H9 (cell line): Measurements from ENCODE around the gene TEDDM1. TPM values are rescaled to one million over a fixed set of nuclear protein-coding genes. Genes with fewer than 3 reads are reported as not detected.

Source experiments
- DNase-seq: peaks from one replicate; pipeline ENCODE4 v3.0.0-alpha.2; 2017
- H2AFZ ChIP-seq: one replicate; pipeline ENCODE4 v1.6.1; 2013; ENCODE audit warnings: mild to moderate bottlenecking, low read length, control low read depth, moderate library complexity
- H2AK5ac ChIP-seq: 2 replicates; pipeline ENCODE4 v1.6.1; 2013; ENCODE audit warnings: low read length, control low read depth, mixed read lengths; ENCODE audit not compliant: insufficient read length
- H2BK120ac ChIP-seq: one replicate; pipeline ENCODE4 v1.6.1; 2013; ENCODE audit warnings: low read depth, mild to moderate bottlenecking, low read length, control low read depth, inconsistent platforms; ENCODE audit not compliant: poor library complexity, severe bottlenecking
- H2BK12ac ChIP-seq: 2 replicates; pipeline ENCODE4 v1.6.1; 2013; ENCODE audit warnings: low read length, control low read depth, mixed read lengths, low read depth; ENCODE audit not compliant: insufficient read length
- H2BK15ac ChIP-seq: 2 replicates; pipeline ENCODE4 v1.6.1; 2013; ENCODE audit warnings: low read depth, low read length, control low read depth
- H2BK20ac ChIP-seq: one replicate; pipeline ENCODE4 v1.6.1; 2013; ENCODE audit warnings: low read depth, mild to moderate bottlenecking, low read length, control low read depth, inconsistent platforms; ENCODE audit not compliant: poor library complexity, severe bottlenecking
- H2BK5ac ChIP-seq: 2 replicates; pipeline ENCODE4 v1.6.1; 2013; ENCODE audit warnings: low read length, control low read depth, mixed read lengths; ENCODE audit not compliant: insufficient read length
- H3K14ac ChIP-seq: 2 replicates; pipeline ENCODE4 v1.6.1; 2013; ENCODE audit warnings: low read length, control low read depth; ENCODE audit not compliant: insufficient read depth
- H3K18ac ChIP-seq: 2 replicates; pipeline ENCODE4 v1.6.1; 2013; ENCODE audit warnings: low read depth, mild to moderate bottlenecking, mixed read lengths, low read length, control low read depth; ENCODE audit not compliant: insufficient read length
- H3K23ac ChIP-seq: 2 replicates; pipeline ENCODE4 v1.6.1; 2013; ENCODE audit warnings: low read length, control low read depth, mixed read lengths, low read depth; ENCODE audit not compliant: insufficient read length
- H3K23me2 ChIP-seq: 2 replicates; pipeline ENCODE4 v1.6.1; 2013; ENCODE audit warnings: low read depth, mild to moderate bottlenecking, mixed read lengths, low read length, control low read depth; ENCODE audit not compliant: insufficient read length, poor library complexity, severe bottlenecking
- H3K27ac ChIP-seq: 2 replicates; pipeline ENCODE4 v1.5.1; 2013; ENCODE audit warnings: low read length, control low read depth, mixed read lengths, low read depth; ENCODE audit not compliant: insufficient read length
- H3K27me3 ChIP-seq: 2 replicates; pipeline ENCODE4 v1.6.1; 2013; ENCODE audit warnings: low read length, control low read depth, inconsistent platforms; ENCODE audit not compliant: insufficient read depth
- H3K4ac ChIP-seq: 2 replicates; pipeline ENCODE4 v1.6.1; 2013; ENCODE audit warnings: low read depth, mild to moderate bottlenecking, control low read depth, inconsistent platforms, low read length, moderate library complexity
- H3K4me1 ChIP-seq: 2 replicates; pipeline ENCODE4 v1.6.1; 2013; ENCODE audit warnings: low read length, control low read depth, inconsistent platforms; ENCODE audit not compliant: insufficient read depth
- H3K4me2 ChIP-seq: 2 replicates; pipeline ENCODE4 v1.6.1; 2013; ENCODE audit warnings: low read length, control low read depth, mixed read lengths; ENCODE audit not compliant: insufficient read length, insufficient read depth
- H3K56ac ChIP-seq: 2 replicates; pipeline ENCODE4 v1.6.1; 2013; ENCODE audit warnings: low read depth, mild to moderate bottlenecking, mixed read lengths, low read length, control low read depth; ENCODE audit not compliant: insufficient read length
- H3K79me1 ChIP-seq: 2 replicates; pipeline ENCODE4 v1.6.1; 2013; ENCODE audit warnings: low read depth, mild to moderate bottlenecking, moderate library complexity, low read length, control low read depth, inconsistent platforms; ENCODE audit not compliant: insufficient read depth, poor library complexity, severe bottlenecking
- H3K79me2 ChIP-seq: 2 replicates; pipeline ENCODE4 v1.6.1; 2013; ENCODE audit warnings: low read length, control low read depth, inconsistent platforms; ENCODE audit not compliant: insufficient read depth
- H3K9ac ChIP-seq: 2 replicates; pipeline ENCODE4 v1.6.1; 2013; ENCODE audit warnings: low read length, control low read depth, mixed read lengths; ENCODE audit not compliant: insufficient read length; ENCODE audit errors: extremely low read depth
- H3K9me3 ChIP-seq: one replicate; pipeline ENCODE4 v1.6.1; 2013; ENCODE audit warnings: low read depth, low read length, inconsistent platforms; ENCODE audit not compliant: control insufficient read depth
- H3T11ph ChIP-seq: one replicate; pipeline ENCODE4 v1.6.1; 2013; ENCODE audit warnings: mild to moderate bottlenecking, low read length, control low read depth, inconsistent platforms
- H4K20me1 ChIP-seq: one replicate; pipeline ENCODE4 v1.6.1; 2013; ENCODE audit not compliant: control insufficient read depth, insufficient read length, insufficient read depth
- H4K5ac ChIP-seq: 2 replicates; pipeline ENCODE4 v1.6.1; 2013; ENCODE audit warnings: low read depth, mild to moderate bottlenecking, mixed read lengths, low read length, control low read depth; ENCODE audit not compliant: insufficient read length
- H4K8ac ChIP-seq: replicated peaks from 2 replicates; pipeline ENCODE4 v1.6.1; 2013; ENCODE audit warnings: low read length, control low read depth, mixed read lengths, low read depth; ENCODE audit not compliant: insufficient read length
- H4K91ac ChIP-seq: 2 replicates; pipeline ENCODE4 v1.6.1; 2013; ENCODE audit warnings: low read depth, mild to moderate bottlenecking, moderate library complexity, mixed read lengths, low read length, control low read depth; ENCODE audit not compliant: insufficient read length
- H3K27ac Mint-ChIP-seq, 3 experiments: 2 replicates in 2 of 3; 3 replicates in 1 of 3; pipeline ENCODE4 v1.8.0; 2020 to 2021; ENCODE audit warnings: mixed read lengths in 3 of 3, mild to moderate bottlenecking in 1 of 3, moderate library complexity in 1 of 3
- H3K27me3 Mint-ChIP-seq: 2 replicates; pipeline ENCODE4 v1.8.0; 2021; ENCODE audit warnings: low read depth, mild to moderate bottlenecking, moderate library complexity, mixed read lengths
- H3K36me3 Mint-ChIP-seq, 3 experiments: 2 replicates in 2 of 3; 3 replicates in 1 of 3; pipeline ENCODE4 v1.8.0; 2020 to 2021; ENCODE audit warnings: low read depth in 3 of 3, mixed read lengths in 3 of 3; ENCODE audit not compliant: insufficient read depth in 1 of 3
- H3K4me1 Mint-ChIP-seq, 2 experiments: 2 replicates each; pipeline ENCODE4 v1.8.0; 2020; ENCODE audit warnings: mixed read lengths in 2 of 2
- H3K4me3 Mint-ChIP-seq, 2 experiments: 2 replicates in 1 of 2; 3 replicates in 1 of 2; pipeline ENCODE4 v1.8.0; 2020 to 2021; ENCODE audit warnings: mild to moderate bottlenecking in 2 of 2, mixed read lengths in 2 of 2, moderate library complexity in 1 of 2
- H3K9me3 Mint-ChIP-seq, 2 experiments: 2 replicates in 1 of 2; 3 replicates in 1 of 2; pipeline ENCODE4 v1.8.0; 2020; ENCODE audit warnings: mild to moderate bottlenecking in 2 of 2, mixed read lengths in 2 of 2, moderate library complexity in 1 of 2
- CTCF ChIP-seq: fragments of 200-600 bp; sonication (generic); conservative IDR thresholded peaks from 3 replicates; pipeline ENCODE4 v1.8.0; 2021; ENCODE audit warnings: antibody characterized with exemption, mild to moderate bottlenecking
- WGBS: extraction: QIAGEN DNeasy Blood & Tissue Kit; methylation state at CpG from one replicate; pipeline ENCODE4 v1.1.7; 2013; ENCODE audit warnings: missing lambda C conversion rate, low lambda C conversion rate, mixed read lengths; ENCODE audit not compliant: insufficient read length; ENCODE audit errors: extremely low coverage; 5-methylcytosine and 5-hydroxymethylcytosine counted together
- total RNA-seq: library from RNA; stranded (reverse); gene quantifications from 2 replicates; pipeline ENCODE4 v1.2.1, GENCODE V29; 2021

Gene TEDDM1
- total RNA-seq, 1 experiment from 2014 or later: not detected

GRCh38 chr1:182433580-182433979 lies 33.1 kb upstream of the TEDDM1 start:
- Histone ChIP-seq H2BK12ac (no peak overlapping the region), H2AFZ (no peak overlapping the region), H3K79me2 (no peaks in the 10 kb centered on the region), H3K27ac (no peak overlapping the region), H3K18ac (no peak overlapping the region), H3K23me2 (no peaks in the 10 kb centered on the region), H2BK15ac (no peak overlapping the region), H2BK20ac (no peak overlapping the region), H3K23ac (no peak overlapping the region), H3K56ac (no peak overlapping the region), H4K20me1 (no peaks in the 10 kb centered on the region), H4K8ac (no peak overlapping the region), H2AK5ac (no peak overlapping the region), H3K9me3 (no peaks in the 10 kb centered on the region), H3K14ac (no peak overlapping the region), H3K4ac (no peak overlapping the region), H2BK120ac (no peak overlapping the region), H4K91ac (no peak overlapping the region), H4K5ac (no peak overlapping the region), H3K9ac (no peak overlapping the region), H3K79me1 (no peaks in the 10 kb centered on the region), H2BK5ac (no peak overlapping the region), H3T11ph (no peak overlapping the region), H3K4me2 (no peak overlapping the region), H3K27me3 (no peaks in the 10 kb centered on the region), H3K4me1 (no peaks in the 10 kb centered on the region; the same call in 1 of the 2 replicates)
- no CpG with 5 or more reads among the region's 1 CpG for WGBS
- no peak for TF ChIP-seq CTCF
- H3K27ac Mint-ChIP-seq: no peak overlapping the region
- no peak for DNase-seq
- H3K4me1 Mint-ChIP-seq: peaks cover 5 to 8% of the 10 kb centered on the region in 2 experiments
- peaks cover 3 to 4% (median 4%) of the 10 kb centered on the region in 3 experiments; a peak in 6 of 7 replicates for H3K36me3 Mint-ChIP-seq
- no peaks in the 10 kb centered on the region for H3K27me3 Mint-ChIP-seq
- H3K9me3 Mint-ChIP-seq: peaks cover 7 to 9% of the 10 kb centered on the region in 2 experiments
- H3K4me3 Mint-ChIP-seq: no peak overlapping the region
